ENCODE results near the gene LMO1. TPM values are rescaled to one million over a fixed set of nuclear protein-coding genes. Genes with fewer than 3 reads are reported as not detected.

LMO1 gene
- total and polyA plus RNA-seq, 4 donors = not detected

DNA sequence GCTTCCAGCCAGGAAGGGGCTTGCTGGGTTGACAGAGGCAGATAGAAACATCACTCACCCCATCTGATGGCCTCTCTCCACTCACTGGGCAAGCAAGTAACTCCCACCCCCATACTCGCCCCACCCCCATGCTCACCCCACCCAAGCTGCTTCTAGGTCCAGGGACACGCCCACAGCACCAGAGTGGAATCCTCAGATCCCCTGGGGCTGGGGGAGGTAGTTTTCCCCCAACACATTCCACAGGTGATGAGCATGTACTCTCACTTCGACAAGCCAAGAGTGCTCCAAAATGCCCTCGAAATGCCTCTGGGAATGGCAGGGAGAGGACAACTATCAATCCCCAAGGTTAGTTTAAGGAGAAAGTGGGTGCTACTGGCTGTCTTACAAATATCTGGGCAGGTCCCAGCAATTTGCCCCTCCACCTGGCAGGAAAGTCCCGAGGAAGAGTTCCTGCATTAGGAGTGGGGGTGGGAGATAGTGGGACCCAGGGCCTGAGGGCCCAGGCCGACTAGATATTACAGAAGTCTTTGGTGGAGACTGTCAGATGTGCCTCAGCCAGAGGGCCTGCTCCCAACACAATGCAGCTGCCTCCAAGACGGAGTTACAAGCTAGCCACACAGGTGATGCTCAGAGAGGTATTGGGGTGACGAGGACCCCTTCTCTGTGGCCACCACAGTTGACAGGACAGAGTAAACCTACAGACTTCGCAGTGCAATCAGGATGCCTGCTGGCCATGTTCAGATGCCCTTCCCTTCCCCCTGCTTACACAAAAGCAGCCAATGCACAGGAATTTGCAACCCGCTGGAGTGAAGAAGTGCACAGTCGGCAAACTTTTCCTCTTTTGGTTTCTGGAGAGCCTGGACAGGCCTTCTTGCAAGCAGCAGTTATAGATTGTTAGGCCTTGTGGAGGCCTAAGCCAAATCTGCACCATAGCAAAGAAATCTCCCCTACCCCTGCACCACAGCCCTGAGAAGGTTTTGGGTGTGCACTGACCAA lies 2.9 kb upstream of the LMO1 start (continued):
- TF ChIP-seq GABPA (IDR thresholded peaks at IDR 0.05 in 1 of 2, conservative IDR thresholded peaks at IDR 0.05 in 1 of 2) (no peak), FOXA2 (IDR thresholded peaks at IDR 0.05) (no peak), HNF4G (IDR thresholded peaks at IDR 0.05) (no peak), NR2F2 (IDR thresholded peaks at IDR 0.05) (no peak), TAF1 (conservative IDR thresholded peaks at IDR 0.05) (no peak), RXRA (IDR thresholded peaks at IDR 0.05) (no peak)
- TF ChIP-seq, protein P1, sequence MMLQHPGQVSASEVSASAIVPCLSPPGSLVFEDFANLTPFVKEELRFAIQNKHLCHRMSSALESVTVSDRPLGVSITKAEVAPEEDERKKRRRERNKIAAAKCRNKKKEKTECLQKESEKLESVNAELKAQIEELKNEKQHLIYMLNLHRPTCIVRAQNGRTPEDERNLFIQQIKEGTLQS (IDR thresholded peaks at IDR 0.05) = no peak

DNA sequence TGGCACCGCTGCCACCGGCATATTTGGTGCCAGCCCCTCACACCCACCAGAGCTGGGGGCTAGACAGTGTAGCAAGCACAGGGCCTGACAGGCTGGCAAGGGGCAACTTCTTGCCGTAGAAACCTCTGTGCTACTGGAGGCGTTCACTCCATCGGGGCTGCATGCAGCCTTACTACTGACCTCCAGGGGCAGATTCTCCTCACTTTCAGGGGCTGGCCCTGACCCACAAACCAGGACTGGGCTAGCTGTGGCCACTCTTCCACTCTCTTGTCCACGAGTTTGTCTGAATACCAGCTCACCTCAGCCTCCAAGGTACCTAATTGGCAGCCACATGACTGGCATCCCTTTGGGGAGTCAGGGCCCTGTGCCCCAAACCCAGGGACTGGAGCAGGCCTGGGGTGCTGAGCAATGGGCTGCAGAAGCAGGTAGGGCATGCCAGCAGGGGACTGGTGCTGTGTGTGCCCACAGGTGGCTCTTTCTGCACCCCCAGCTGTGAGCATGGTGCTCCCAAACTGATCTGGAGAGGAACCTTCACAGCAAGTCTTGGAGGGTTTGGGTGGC lies 2.1 kb upstream of the LMO1 start:
- 57% methylated on average over 6 of the region's 6 CpGs for WGBS
- DNase-seq (ENCODE audit: low spot score) = no peak

More for the DNA sequence above, 2.1 kb upstream of the LMO1 start:
- Histone ChIP-seq H3K4me1 (ENCODE audit: control insufficient read depth in 4 of 4, insufficient read depth in 4 of 4, low read length in 3 of 4) (peaks cover 6 to 33% (median 18%) of the 10 kb centered on the region in 4 donors), H3K9ac (ENCODE audit: low read depth in 1 of 2, low read length in 2 of 2) (no peak overlapping the region), H3K27ac (ENCODE audit: low read depth in 1 of 2, low read length in 2 of 2) (no peak overlapping the region), H3K9me3 (ENCODE audit: control insufficient read depth in 4 of 4, low read length in 3 of 4) (no peaks in the 10 kb centered on the region), H3K36me3 (ENCODE audit: control insufficient read depth in 4 of 4, insufficient read depth in 3 of 4, low read depth in 1 of 4, low read length in 3 of 4) (no peaks in the 10 kb centered on the region), H3K4me3 (ENCODE audit: low read depth in 1 of 3, low read length in 3 of 3) (no peak overlapping the region), H3K27me3 (ENCODE audit: control insufficient read depth in 4 of 4, insufficient read depth in 4 of 4, low read length in 3 of 4) (peaks cover 8 to 36% (median 14%) of the 10 kb centered on the region in 4 donors)
- TF ChIP-seq EGR1 (IDR thresholded peaks at IDR 0.05; ENCODE audit: low read depth in 2 of 2) = no peak
- TF ChIP-seq, protein P1 (IDR thresholded peaks at IDR 0.05) = no peak
- TF ChIP-seq YY1 (IDR thresholded peaks at IDR 0.05) = no peak
- TF ChIP-seq SP1 (IDR thresholded peaks at IDR 0.05) = no peak
- TF ChIP-seq, protein P2, sequence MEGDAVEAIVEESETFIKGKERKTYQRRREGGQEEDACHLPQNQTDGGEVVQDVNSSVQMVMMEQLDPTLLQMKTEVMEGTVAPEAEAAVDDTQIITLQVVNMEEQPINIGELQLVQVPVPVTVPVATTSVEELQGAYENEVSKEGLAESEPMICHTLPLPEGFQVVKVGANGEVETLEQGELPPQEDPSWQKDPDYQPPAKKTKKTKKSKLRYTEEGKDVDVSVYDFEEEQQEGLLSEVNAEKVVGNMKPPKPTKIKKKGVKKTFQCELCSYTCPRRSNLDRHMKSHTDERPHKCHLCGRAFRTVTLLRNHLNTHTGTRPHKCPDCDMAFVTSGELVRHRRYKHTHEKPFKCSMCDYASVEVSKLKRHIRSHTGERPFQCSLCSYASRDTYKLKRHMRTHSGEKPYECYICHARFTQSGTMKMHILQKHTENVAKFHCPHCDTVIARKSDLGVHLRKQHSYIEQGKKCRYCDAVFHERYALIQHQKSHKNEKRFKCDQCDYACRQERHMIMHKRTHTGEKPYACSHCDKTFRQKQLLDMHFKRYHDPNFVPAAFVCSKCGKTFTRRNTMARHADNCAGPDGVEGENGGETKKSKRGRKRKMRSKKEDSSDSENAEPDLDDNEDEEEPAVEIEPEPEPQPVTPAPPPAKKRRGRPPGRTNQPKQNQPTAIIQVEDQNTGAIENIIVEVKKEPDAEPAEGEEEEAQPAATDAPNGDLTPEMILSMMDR (IDR thresholded peaks at IDR 0.05; ENCODE audit: low read depth, low read length, missing input control) = no peak
- no peak for TF ChIP-seq HNF4A (conservative IDR thresholded peaks at IDR 0.05)
- no peak for TF ChIP-seq HNF4G (IDR thresholded peaks at IDR 0.05)
- TF ChIP-seq, protein P3, sequence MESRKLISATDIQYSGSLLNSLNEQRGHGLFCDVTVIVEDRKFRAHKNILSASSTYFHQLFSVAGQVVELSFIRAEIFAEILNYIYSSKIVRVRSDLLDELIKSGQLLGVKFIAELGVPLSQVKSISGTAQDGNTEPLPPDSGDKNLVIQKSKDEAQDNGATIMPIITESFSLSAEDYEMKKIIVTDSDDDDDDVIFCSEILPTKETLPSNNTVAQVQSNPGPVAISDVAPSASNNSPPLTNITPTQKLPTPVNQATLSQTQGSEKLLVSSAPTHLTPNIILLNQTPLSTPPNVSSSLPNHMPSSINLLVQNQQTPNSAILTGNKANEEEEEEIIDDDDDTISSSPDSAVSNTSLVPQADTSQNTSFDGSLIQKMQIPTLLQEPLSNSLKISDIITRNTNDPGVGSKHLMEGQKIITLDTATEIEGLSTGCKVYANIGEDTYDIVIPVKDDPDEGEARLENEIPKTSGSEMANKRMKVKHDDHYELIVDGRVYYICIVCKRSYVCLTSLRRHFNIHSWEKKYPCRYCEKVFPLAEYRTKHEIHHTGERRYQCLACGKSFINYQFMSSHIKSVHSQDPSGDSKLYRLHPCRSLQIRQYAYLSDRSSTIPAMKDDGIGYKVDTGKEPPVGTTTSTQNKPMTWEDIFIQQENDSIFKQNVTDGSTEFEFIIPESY (IDR thresholded peaks at IDR 0.05) = no peak
- no peak for TF ChIP-seq GABPA (IDR thresholded peaks at IDR 0.05 in 1 of 2, conservative IDR thresholded peaks at IDR 0.05 in 1 of 2)
- no peak for TF ChIP-seq RXRA (IDR thresholded peaks at IDR 0.05)
- no peak for TF ChIP-seq RAD21 (IDR thresholded peaks at IDR 0.05)
- no peak for TF ChIP-seq TAF1 (conservative IDR thresholded peaks at IDR 0.05)
- TF ChIP-seq FOXA1 (IDR thresholded peaks at IDR 0.05) = no peak
- no peak for TF ChIP-seq JUND (IDR thresholded peaks at IDR 0.05)
